Measurements from ENCODE around the gene DEPDC1B. TPM values are rescaled to one million over a fixed set of nuclear protein-coding genes. Genes with fewer than 3 reads are reported as not detected.
A peak's percentile ranks its signal among the peaks of the same experiment; 100 is the strongest.

Gene DEPDC1B
- total RNA-seq, 1 donor from 2014 or later: 6.4 TPM

DNA sequence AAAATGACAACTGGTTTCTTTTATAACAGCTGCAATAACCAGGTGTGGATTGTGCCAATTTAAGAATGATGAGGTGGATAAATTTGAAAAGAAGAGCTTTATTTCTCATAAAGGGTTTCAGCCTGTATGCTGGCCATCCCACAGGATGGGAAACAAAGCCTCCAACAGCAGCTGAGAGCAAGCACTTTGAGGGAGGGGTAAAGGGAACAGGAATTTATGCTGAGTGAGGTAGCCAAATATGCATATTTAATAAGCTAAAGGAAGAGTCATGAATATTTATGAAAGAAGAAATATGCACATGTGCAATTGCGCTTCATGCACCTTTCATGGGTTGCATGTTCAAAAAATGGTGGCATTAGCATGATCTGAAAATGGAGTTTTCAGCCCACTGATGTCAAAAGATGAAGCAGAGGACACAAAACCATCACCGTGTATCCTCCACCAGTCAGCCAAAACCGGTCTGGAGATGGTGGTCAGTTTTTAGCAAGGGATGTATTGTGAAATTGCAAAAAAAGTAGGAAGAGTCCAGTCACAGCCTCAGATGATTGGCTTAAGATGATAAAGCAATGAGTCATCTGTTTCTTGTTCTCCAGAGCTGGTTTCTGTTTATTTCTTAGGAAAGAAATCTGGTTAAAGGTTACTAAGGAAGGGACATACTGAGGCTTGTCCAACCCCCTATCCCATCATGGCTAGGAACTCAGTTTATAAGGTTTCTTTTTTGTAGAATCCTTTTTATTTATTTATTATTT is 47.9 kb downstream of the DEPDC1B start:
- TF ChIP-seq, protein P1, sequence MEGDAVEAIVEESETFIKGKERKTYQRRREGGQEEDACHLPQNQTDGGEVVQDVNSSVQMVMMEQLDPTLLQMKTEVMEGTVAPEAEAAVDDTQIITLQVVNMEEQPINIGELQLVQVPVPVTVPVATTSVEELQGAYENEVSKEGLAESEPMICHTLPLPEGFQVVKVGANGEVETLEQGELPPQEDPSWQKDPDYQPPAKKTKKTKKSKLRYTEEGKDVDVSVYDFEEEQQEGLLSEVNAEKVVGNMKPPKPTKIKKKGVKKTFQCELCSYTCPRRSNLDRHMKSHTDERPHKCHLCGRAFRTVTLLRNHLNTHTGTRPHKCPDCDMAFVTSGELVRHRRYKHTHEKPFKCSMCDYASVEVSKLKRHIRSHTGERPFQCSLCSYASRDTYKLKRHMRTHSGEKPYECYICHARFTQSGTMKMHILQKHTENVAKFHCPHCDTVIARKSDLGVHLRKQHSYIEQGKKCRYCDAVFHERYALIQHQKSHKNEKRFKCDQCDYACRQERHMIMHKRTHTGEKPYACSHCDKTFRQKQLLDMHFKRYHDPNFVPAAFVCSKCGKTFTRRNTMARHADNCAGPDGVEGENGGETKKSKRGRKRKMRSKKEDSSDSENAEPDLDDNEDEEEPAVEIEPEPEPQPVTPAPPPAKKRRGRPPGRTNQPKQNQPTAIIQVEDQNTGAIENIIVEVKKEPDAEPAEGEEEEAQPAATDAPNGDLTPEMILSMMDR (IDR thresholded peaks at IDR 0.05; ENCODE audit: unreplicated experiment): no peak
- Mint-ChIP-seq H3K36me3 (ENCODE audit: low read depth, unreplicated experiment) (no peaks in the 10 kb centered on the region), H3K27me3 (ENCODE audit: unreplicated experiment) (no peaks in the 10 kb centered on the region), H3K4me1 (ENCODE audit: unreplicated experiment) (no peaks in the 10 kb centered on the region), H3K4me3 (ENCODE audit: unreplicated experiment) (no peak overlapping the region), H3K9me3 (ENCODE audit: unreplicated experiment) (no peaks in the 10 kb centered on the region), H3K27ac (ENCODE audit: unreplicated experiment) (no peak overlapping the region)
- no peak for DNase-seq (ENCODE audit: low spot score)

GRCh38 chr5:60649288-60649917 is 50.6 kb downstream of the DEPDC1B start:
- DNase-seq (ENCODE audit: low spot score): no peak

GRCh38 chr5:60648175-60648574 is 51.8 kb downstream of the DEPDC1B start:
- Mint-ChIP-seq H3K4me1 (ENCODE audit: unreplicated experiment) (no peaks in the 10 kb centered on the region), H3K4me3 (ENCODE audit: unreplicated experiment) (no peak overlapping the region), H3K36me3 (ENCODE audit: low read depth, unreplicated experiment) (no peaks in the 10 kb centered on the region), H3K27me3 (ENCODE audit: unreplicated experiment) (no peaks in the 10 kb centered on the region), H3K27ac (ENCODE audit: unreplicated experiment) (no peak overlapping the region), H3K9me3 (ENCODE audit: unreplicated experiment) (no peaks in the 10 kb centered on the region)
- TF ChIP-seq, protein P1 (IDR thresholded peaks at IDR 0.05; ENCODE audit: unreplicated experiment): no peak
- DNase-seq (ENCODE audit: low spot score): no peak

More at GRCh38 chr5:60649288-60649917, 50.6 kb downstream of the DEPDC1B start:
- Mint-ChIP-seq H3K4me3 (ENCODE audit: unreplicated experiment) (no peak overlapping the region), H3K27me3 (ENCODE audit: unreplicated experiment) (no peaks in the 10 kb centered on the region), H3K36me3 (ENCODE audit: low read depth, unreplicated experiment) (no peaks in the 10 kb centered on the region), H3K4me1 (ENCODE audit: unreplicated experiment) (no peaks in the 10 kb centered on the region), H3K27ac (ENCODE audit: unreplicated experiment) (no peak overlapping the region), H3K9me3 (ENCODE audit: unreplicated experiment) (no peaks in the 10 kb centered on the region)
- TF ChIP-seq, protein P1 (IDR thresholded peaks at IDR 0.05; ENCODE audit: unreplicated experiment): peak; percentile 84

GRCh38 chr5:60640901-60641300 is 59.1 kb downstream of the DEPDC1B start:
- H3K36me3 Mint-ChIP-seq (ENCODE audit: low read depth, unreplicated experiment): no peaks in the 10 kb centered on the region
- DNase-seq (ENCODE audit: low spot score): no peak
- no peaks in the 10 kb centered on the region for H3K9me3 Mint-ChIP-seq (ENCODE audit: unreplicated experiment)

More at GRCh38 chr5:60640901-60641300, 59.1 kb downstream of the DEPDC1B start:
- TF ChIP-seq, protein P1 (IDR thresholded peaks at IDR 0.05; ENCODE audit: unreplicated experiment): no peak
- Mint-ChIP-seq H3K4me1 (ENCODE audit: unreplicated experiment) (no peaks in the 10 kb centered on the region), H3K27me3 (ENCODE audit: unreplicated experiment) (no peaks in the 10 kb centered on the region), H3K27ac (ENCODE audit: unreplicated experiment) (no peak overlapping the region), H3K4me3 (ENCODE audit: unreplicated experiment) (no peak overlapping the region)

All from endothelial cell (in vitro differentiated cells).